ENCODE data around the gene B4GALNT1.

B4GALNT1 gene

DNA sequence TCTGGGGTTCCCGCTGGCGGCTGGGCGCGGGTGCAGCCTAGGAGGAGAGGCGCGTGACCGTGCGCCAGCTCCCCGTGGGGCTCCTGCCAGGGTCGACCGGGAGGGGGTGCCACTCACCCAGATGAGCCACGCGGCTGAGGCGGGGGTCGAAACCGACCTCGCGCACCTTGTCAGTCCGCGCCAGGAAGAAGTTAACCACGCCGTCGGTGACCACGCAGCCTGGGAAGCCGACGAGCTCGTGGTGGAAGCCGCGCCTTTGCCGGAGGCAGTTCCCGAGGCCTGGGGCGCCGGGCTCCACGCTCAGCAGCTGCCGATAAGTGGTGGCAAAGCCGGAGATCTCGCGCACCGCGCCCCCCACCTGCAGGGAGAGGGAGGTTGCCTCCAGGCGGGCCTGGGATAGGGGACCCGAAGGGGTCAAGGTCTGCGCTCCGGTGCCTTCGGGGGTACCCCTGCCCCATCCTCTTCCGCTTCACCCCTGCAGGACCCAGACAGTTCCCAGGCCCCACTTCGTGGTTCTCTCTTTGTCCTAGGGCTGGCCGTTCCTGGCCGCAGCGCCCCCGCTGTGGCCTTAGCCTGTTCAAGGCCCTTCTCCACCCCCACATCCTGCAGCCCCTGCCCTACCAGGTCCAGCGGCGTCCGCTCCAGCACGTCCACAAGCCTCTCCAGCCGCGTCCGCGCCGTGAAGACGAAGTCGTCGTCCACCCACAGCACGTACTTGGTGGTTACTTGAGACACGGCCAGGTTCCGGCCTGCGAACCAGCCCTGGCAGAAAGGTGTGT, 5.3 kb downstream of the B4GALNT1 start (continued):
- TF ChIP-seq PPARA (CRISPR knock-in tag; IDR thresholded peaks at IDR 0.05; ENCODE audit: borderline replicate concordance) = no peak
- TF ChIP-seq CREB5 (CRISPR knock-in tag; IDR thresholded peaks at IDR 0.05; ENCODE audit: low read depth) = no peak
- TF ChIP-seq ZNF565 (CRISPR knock-in tag; conservative IDR thresholded peaks at IDR 0.05; ENCODE audit: low read depth) = no peak
- TF ChIP-seq ZFP30 (CRISPR knock-in tag; IDR thresholded peaks at IDR 0.05) = no peak
- no peak for TF ChIP-seq CSDC2 (CRISPR knock-in tag; IDR thresholded peaks at IDR 0.05)
- TF ChIP-seq OSR1 (CRISPR knock-in tag; IDR thresholded peaks at IDR 0.05) = no peak
- TF ChIP-seq ZNF8 (CRISPR knock-in tag; IDR thresholded peaks at IDR 0.05) = no peak
- TF ChIP-seq ZNF70 (CRISPR knock-in tag; IDR thresholded peaks at IDR 0.05) = no peak
- TF ChIP-seq ZC3H10 (CRISPR knock-in tag; IDR thresholded peaks at IDR 0.05) = no peak
- TF ChIP-seq, protein P1, sequence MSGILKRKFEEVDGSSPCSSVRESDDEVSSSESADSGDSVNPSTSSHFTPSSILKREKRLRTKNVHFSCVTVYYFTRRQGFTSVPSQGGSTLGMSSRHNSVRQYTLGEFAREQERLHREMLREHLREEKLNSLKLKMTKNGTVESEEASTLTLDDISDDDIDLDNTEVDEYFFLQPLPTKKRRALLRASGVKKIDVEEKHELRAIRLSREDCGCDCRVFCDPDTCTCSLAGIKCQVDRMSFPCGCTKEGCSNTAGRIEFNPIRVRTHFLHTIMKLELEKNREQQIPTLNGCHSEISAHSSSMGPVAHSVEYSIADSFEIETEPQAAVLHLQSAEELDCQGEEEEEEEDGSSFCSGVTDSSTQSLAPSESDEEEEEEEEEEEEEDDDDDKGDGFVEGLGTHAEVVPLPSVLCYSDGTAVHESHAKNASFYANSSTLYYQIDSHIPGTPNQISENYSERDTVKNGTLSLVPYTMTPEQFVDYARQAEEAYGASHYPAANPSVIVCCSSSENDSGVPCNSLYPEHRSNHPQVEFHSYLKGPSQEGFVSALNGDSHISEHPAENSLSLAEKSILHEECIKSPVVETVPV (CRISPR knock-in tag; IDR thresholded peaks at IDR 0.05) = no peak

DNA sequence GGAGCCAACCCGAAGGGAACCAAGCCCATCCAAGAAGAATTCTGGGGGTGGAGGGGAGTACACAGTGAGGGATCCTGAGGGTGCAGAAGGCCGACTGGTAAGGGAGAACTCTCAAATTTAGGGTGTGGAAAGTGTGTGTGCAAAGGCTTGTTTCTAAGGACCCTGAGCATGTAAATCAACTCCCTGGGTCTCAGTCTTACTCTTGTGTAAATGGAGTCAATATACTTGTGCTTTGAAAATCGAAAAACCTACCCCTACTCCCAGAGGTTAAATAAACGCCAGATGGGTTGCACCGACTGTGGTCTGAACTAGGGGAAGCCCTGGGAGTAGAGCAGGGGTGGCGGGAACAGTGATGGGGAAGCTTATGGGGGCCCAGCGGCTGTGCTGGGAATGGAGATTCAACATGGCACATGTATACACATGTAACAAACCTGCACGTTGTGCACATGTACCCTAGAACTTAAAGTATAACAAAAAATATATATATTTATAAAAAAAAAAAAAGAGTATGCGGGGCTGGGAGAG, 6.0 kb downstream of the B4GALNT1 start:
- no peak for ATAC-seq
- TF ChIP-seq, protein P2, sequence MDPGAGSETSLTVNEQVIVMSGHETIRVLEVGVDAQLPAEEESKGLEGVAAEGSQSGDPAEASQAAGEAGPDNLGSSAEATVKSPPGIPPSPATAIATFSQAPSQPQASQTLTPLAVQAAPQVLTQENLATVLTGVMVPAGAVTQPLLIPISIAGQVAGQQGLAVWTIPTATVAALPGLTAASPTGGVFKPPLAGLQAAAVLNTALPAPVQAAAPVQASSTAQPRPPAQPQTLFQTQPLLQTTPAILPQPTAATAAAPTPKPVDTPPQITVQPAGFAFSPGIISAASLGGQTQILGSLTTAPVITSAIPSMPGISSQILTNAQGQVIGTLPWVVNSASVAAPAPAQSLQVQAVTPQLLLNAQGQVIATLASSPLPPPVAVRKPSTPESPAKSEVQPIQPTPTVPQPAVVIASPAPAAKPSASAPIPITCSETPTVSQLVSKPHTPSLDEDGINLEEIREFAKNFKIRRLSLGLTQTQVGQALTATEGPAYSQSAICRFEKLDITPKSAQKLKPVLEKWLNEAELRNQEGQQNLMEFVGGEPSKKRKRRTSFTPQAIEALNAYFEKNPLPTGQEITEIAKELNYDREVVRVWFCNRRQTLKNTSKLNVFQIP (CRISPR knock-in tag; IDR thresholded peaks at IDR 0.05; ENCODE audit: borderline replicate concordance, low read depth) = no peak
- TF ChIP-seq, protein P3, sequence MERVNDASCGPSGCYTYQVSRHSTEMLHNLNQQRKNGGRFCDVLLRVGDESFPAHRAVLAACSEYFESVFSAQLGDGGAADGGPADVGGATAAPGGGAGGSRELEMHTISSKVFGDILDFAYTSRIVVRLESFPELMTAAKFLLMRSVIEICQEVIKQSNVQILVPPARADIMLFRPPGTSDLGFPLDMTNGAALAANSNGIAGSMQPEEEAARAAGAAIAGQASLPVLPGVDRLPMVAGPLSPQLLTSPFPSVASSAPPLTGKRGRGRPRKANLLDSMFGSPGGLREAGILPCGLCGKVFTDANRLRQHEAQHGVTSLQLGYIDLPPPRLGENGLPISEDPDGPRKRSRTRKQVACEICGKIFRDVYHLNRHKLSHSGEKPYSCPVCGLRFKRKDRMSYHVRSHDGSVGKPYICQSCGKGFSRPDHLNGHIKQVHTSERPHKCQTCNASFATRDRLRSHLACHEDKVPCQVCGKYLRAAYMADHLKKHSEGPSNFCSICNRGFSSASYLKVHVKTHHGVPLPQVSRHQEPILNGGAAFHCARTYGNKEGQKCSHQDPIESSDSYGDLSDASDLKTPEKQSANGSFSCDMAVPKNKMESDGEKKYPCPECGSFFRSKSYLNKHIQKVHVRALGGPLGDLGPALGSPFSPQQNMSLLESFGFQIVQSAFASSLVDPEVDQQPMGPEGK (CRISPR knock-in tag; IDR thresholded peaks at IDR 0.05; ENCODE audit: borderline replicate concordance) = no peak

DNA sequence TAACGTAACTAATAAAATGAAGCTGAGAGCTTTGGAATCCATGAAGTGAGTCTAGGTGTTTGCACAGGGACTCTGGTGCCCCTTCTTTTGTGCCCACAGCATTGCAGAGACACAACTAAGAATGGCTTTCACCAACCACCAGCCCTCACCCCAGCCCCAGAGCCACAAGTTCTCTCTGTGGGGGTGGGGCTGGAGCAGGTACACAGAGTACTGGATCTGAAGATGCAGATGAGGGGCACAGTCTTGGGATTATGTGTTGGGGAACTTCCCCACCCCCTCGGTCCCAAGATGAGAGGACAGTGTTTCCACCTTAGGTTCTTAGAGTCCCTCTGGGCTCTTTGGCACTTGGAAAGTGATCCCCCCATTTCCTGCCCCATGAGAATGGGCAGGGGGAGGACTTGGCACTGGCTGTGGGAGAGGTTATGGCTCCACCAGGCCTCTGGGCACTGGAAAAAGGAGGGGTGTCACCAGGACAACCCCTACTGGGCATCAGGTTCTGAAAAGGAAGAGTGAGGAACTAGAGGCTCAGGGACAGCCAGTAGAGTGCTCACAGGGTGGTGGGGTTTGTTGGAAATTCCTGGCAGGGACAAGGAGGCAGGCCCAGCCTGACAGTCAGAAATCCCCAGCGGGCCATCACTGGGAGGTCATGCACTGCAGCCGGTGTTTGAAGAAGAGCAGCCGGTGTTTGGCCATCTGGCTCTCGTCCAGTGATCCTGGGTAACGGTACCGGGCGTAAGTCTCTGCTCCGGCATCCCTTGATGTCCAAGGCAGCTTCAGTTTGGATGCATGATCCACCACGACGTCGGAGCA, 6.7 kb downstream of the B4GALNT1 start:
- ATAC-seq = no peak
- TF ChIP-seq BACH2 (CRISPR knock-in tag; IDR thresholded peaks at IDR 0.05; ENCODE audit: borderline replicate concordance) = no peak
- TF ChIP-seq ZFP3 (CRISPR knock-in tag; IDR thresholded peaks at IDR 0.05) = no peak
- TF ChIP-seq TCF4 (CRISPR knock-in tag; IDR thresholded peaks at IDR 0.05; ENCODE audit: borderline replicate concordance) = no peak
- TF ChIP-seq CREB5 (CRISPR knock-in tag; IDR thresholded peaks at IDR 0.05; ENCODE audit: low read depth) = no peak
- no peak for TF ChIP-seq OSR1 (CRISPR knock-in tag; IDR thresholded peaks at IDR 0.05)
- no peak for TF ChIP-seq ZNF8 (CRISPR knock-in tag; IDR thresholded peaks at IDR 0.05)
- TF ChIP-seq, protein P4, sequence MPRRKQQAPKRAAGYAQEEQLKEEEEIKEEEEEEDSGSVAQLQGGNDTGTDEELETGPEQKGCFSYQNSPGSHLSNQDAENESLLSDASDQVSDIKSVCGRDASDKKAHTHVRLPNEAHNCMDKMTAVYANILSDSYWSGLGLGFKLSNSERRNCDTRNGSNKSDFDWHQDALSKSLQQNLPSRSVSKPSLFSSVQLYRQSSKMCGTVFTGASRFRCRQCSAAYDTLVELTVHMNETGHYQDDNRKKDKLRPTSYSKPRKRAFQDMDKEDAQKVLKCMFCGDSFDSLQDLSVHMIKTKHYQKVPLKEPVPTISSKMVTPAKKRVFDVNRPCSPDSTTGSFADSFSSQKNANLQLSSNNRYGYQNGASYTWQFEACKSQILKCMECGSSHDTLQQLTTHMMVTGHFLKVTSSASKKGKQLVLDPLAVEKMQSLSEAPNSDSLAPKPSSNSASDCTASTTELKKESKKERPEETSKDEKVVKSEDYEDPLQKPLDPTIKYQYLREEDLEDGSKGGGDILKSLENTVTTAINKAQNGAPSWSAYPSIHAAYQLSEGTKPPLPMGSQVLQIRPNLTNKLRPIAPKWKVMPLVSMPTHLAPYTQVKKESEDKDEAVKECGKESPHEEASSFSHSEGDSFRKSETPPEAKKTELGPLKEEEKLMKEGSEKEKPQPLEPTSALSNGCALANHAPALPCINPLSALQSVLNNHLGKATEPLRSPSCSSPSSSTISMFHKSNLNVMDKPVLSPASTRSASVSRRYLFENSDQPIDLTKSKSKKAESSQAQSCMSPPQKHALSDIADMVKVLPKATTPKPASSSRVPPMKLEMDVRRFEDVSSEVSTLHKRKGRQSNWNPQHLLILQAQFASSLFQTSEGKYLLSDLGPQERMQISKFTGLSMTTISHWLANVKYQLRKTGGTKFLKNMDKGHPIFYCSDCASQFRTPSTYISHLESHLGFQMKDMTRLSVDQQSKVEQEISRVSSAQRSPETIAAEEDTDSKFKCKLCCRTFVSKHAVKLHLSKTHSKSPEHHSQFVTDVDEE (CRISPR knock-in tag; IDR thresholded peaks at IDR 0.05) = no peak
- no peak for TF ChIP-seq ZNF565 (CRISPR knock-in tag; conservative IDR thresholded peaks at IDR 0.05; ENCODE audit: low read depth)
- TF ChIP-seq SNAI2 (CRISPR knock-in tag; IDR thresholded peaks at IDR 0.05) = no peak
- TF ChIP-seq, protein P1 (CRISPR knock-in tag; IDR thresholded peaks at IDR 0.05) = no peak
- no peak for TF ChIP-seq ZNF70 (CRISPR knock-in tag; IDR thresholded peaks at IDR 0.05)
- TF ChIP-seq, protein P2 (CRISPR knock-in tag; IDR thresholded peaks at IDR 0.05; ENCODE audit: borderline replicate concordance, low read depth) = no peak
- TF ChIP-seq GLIS3 (CRISPR knock-in tag; IDR thresholded peaks at IDR 0.05) = no peak
- no peak for TF ChIP-seq ISL1 (CRISPR knock-in tag; IDR thresholded peaks at IDR 0.05)
- no peak for TF ChIP-seq ARNTL (CRISPR knock-in tag; IDR thresholded peaks at IDR 0.05; ENCODE audit: borderline replicate concordance, low read depth)
- no peak for TF ChIP-seq RARB (CRISPR knock-in tag; IDR thresholded peaks at IDR 0.05)
- TF ChIP-seq ZC3H10 (CRISPR knock-in tag; IDR thresholded peaks at IDR 0.05) = no peak
